Subcutaneous abdominal adipose tissue (tissue), 5 donors: ENCODE measurements around the gene RNF113B.

ENCODE experiments used
- H3K27ac ChIP-seq: one replicate; pipeline ENCODE4 v1.7.0; 2013; ENCODE audit warnings: low read depth, mild to moderate bottlenecking, inconsistent platforms, low read length, moderate library complexity
- H3K27me3 ChIP-seq, 5 donors: one replicate each; pipeline ENCODE4 v1.7.0; 2013; ENCODE audit warnings: low read length in 5 of 5, inconsistent platforms in 1 of 5; ENCODE audit not compliant: control insufficient read depth in 5 of 5, insufficient read depth in 4 of 5
- H3K36me3 ChIP-seq, 5 donors: one replicate each; pipeline ENCODE4 v1.7.0; 2013; ENCODE audit warnings: low read length in 5 of 5; ENCODE audit not compliant: control insufficient read depth in 5 of 5, insufficient read depth in 5 of 5
- H3K4me1 ChIP-seq, 5 donors: one replicate each; pipeline ENCODE4 v1.7.0; 2013; ENCODE audit warnings: low read length in 5 of 5, mild to moderate bottlenecking in 3 of 5, moderate library complexity in 1 of 5; ENCODE audit not compliant: control insufficient read depth in 5 of 5, insufficient read depth in 5 of 5
- H3K4me3 ChIP-seq, 5 donors: one replicate each; pipeline ENCODE4 v1.7.0; 2013; ENCODE audit warnings: low read length in 5 of 5, low read depth in 1 of 5
- H3K9ac ChIP-seq, 5 donors: one replicate each; pipeline ENCODE4 v1.7.0; 2013; ENCODE audit warnings: low read length in 5 of 5, mild to moderate bottlenecking in 4 of 5, moderate library complexity in 3 of 5
- H3K9me3 ChIP-seq, 5 donors: one replicate each; pipeline ENCODE4 v1.7.0; 2013; ENCODE audit warnings: low read length in 5 of 5; ENCODE audit not compliant: control insufficient read depth in 5 of 5
- donor health status: healthy.
- donor health status: healthy.
- donor health status: healthy.
- donor health status: healthy.
- donor health status: healthy.

The RNF113B gene

GRCh38 chr13:98162935-98163334, 14.1 kb downstream of the RNF113B start:
- Histone ChIP-seq H3K9me3 (no peaks in the 10 kb centered on the region), H3K27ac (no peak overlapping the region), H3K4me1 (peaks cover 0 to 7% (median 2%) of the 10 kb centered on the region in 5 donors)

GRCh38 chr13:98158172-98158899, 18.7 kb downstream of the RNF113B start:
- H3K4me3 ChIP-seq: no peak overlapping the region
- H3K9ac ChIP-seq: no peak overlapping the region
- H3K36me3 ChIP-seq: peaks cover 0 to 4% (median 0%) of the 10 kb centered on the region in 5 donors
- no peak overlapping the region for H3K27ac ChIP-seq
- peaks cover 0 to 9% (median 3%) of the 10 kb centered on the region in 5 donors for H3K4me1 ChIP-seq
- H3K9me3 ChIP-seq: no peaks in the 10 kb centered on the region
- no peaks in the 10 kb centered on the region for H3K27me3 ChIP-seq

More at GRCh38 chr13:98162935-98163334, 14.1 kb downstream of the RNF113B start:
- Histone ChIP-seq H3K27me3 (no peaks in the 10 kb centered on the region), H3K4me3 (no peak overlapping the region), H3K36me3 (peaks cover 0 to 4% (median 0%) of the 10 kb centered on the region in 5 donors), H3K9ac (no peak overlapping the region)

GRCh38 chr13:98157609-98158008, 19.5 kb downstream of the RNF113B start:
- no peak overlapping the region for H3K4me3 ChIP-seq
- H3K9ac ChIP-seq: no peak overlapping the region
- no peaks in the 10 kb centered on the region for H3K9me3 ChIP-seq
- no peak overlapping the region for H3K27ac ChIP-seq
- H3K27me3 ChIP-seq: no peaks in the 10 kb centered on the region
- H3K36me3 ChIP-seq: peaks cover 0 to 4% (median 0%) of the 10 kb centered on the region in 5 donors
- peaks cover 0 to 9% (median 3%) of the 10 kb centered on the region in 5 donors for H3K4me1 ChIP-seq

GRCh38 chr13:98157188-98157587, 19.9 kb downstream of the RNF113B start:
- no peak overlapping the region for H3K4me3 ChIP-seq
- H3K9me3 ChIP-seq: no peaks in the 10 kb centered on the region
- H3K36me3 ChIP-seq: peaks cover 0 to 4% (median 0%) of the 10 kb centered on the region in 5 donors
- H3K9ac ChIP-seq: no peak overlapping the region
- no peak overlapping the region for H3K27ac ChIP-seq
- H3K27me3 ChIP-seq: no peaks in the 10 kb centered on the region
- peaks cover 0 to 9% (median 3%) of the 10 kb centered on the region in 5 donors for H3K4me1 ChIP-seq

- no peaks in the 10 kb centered on the region for H3K9me3 ChIP-seq
- no peaks in the 10 kb centered on the region for H3K27me3 ChIP-seq
- no peak overlapping the region for H3K9ac ChIP-seq
- H3K4me3 ChIP-seq: no peak overlapping the region
- H3K36me3 ChIP-seq: peaks cover 0 to 4% (median 0%) of the 10 kb centered on the region in 5 donors
- peaks cover 0 to 9% (median 3%) of the 10 kb centered on the region in 5 donors for H3K4me1 ChIP-seq
- no peak overlapping the region for H3K27ac ChIP-seq
These were observed 20.8 kb downstream of the RNF113B start for GRCh38 chr13:98156259-98156658.

- Histone ChIP-seq H3K4me3 (no peak overlapping the region), H3K27ac (no peak overlapping the region), H3K27me3 (no peaks in the 10 kb centered on the region), H3K9ac (peak overlapping the region in 2 of 5 donors; percentile 20 to 30), H3K4me1 (peaks cover 0 to 9% (median 3%) of the 10 kb centered on the region in 5 donors), H3K9me3 (no peaks in the 10 kb centered on the region), H3K36me3 (peaks cover 0 to 4% (median 0%) of the 10 kb centered on the region in 5 donors)
These were observed 21.5 kb downstream of the RNF113B start for GRCh38 chr13:98155475-98156109.

- no peak overlapping the region for H3K27ac ChIP-seq
- H3K36me3 ChIP-seq: no peaks in the 10 kb centered on the region
- H3K4me1 ChIP-seq: peaks cover 0 to 3% (median 0%) of the 10 kb centered on the region in 5 donors
- no peak overlapping the region for H3K4me3 ChIP-seq
- no peaks in the 10 kb centered on the region for H3K27me3 ChIP-seq
- no peak overlapping the region for H3K9ac ChIP-seq
- H3K9me3 ChIP-seq: no peaks in the 10 kb centered on the region
These were observed 26.1 kb downstream of the RNF113B start for GRCh38 chr13:98150832-98151479.

GRCh38 chr13:98147521-98147920, 29.5 kb downstream of the RNF113B start:
- Histone ChIP-seq H3K9ac (no peak overlapping the region), H3K4me1 (peaks cover 0 to 19% (median 16%) of the 10 kb centered on the region in 5 donors), H3K9me3 (no peaks in the 10 kb centered on the region), H3K27me3 (no peaks in the 10 kb centered on the region), H3K27ac (no peak overlapping the region), H3K36me3 (no peaks in the 10 kb centered on the region), H3K4me3 (no peak overlapping the region)

- H3K9ac ChIP-seq: peak overlapping the region in 2 of 5 donors; percentile 72 to 76
- no peaks in the 10 kb centered on the region for H3K36me3 ChIP-seq
- H3K4me3 ChIP-seq: peak overlapping the region in 4 of 5 donors; percentile 72 to 79 (median 72)
- H3K27me3 ChIP-seq: no peaks in the 10 kb centered on the region
- peaks cover 0 to 26% (median 23%) of the 10 kb centered on the region in 5 donors for H3K4me1 ChIP-seq
- H3K9me3 ChIP-seq: no peaks in the 10 kb centered on the region
- peak overlapping the region; percentile 46 for H3K27ac ChIP-seq
These were observed 32.2 kb downstream of the RNF113B start for GRCh38 chr13:98144801-98145350.
